Measurements from ENCODE around the gene RANBP3. TPM values are rescaled to one million over a fixed set of nuclear protein-coding genes. Genes with fewer than 3 reads are reported as not detected.

RANBP3 gene
- total and polyA plus RNA-seq, 2 of the 8 experiments (the other 6 are each of a cell fraction or from before 2014, with no cell fraction given) = 95.4 to 122 TPM

- TF ChIP-seq POLR2AphosphoS5 (IDR thresholded peaks at IDR 0.05; ENCODE audit: low read depth, low read length) = no peak
- no peak for TF ChIP-seq TAF7 (optimal IDR thresholded peaks at IDR 0.05; ENCODE audit: borderline replicate concordance, low read depth, low read length)
- no peak for TF ChIP-seq NRF1 (IDR thresholded peaks at IDR 0.05; ENCODE audit: low read depth, low read length)
- TF ChIP-seq SP4 (IDR thresholded peaks at IDR 0.05; ENCODE audit: low read length) = no peak
Measured at GRCh38 chr19:5993201-5993600, 15.3 kb upstream of the RANBP3 start (continued).

All from H1 (cell line).